ENCODE data around the gene SRD5A1.
"Not testable (repeated sequence)": the region's sequence is repeated elsewhere in the genome, so short reads cannot be mapped to it uniquely, and the experiment has no call there.

The SRD5A1 gene

DNA sequence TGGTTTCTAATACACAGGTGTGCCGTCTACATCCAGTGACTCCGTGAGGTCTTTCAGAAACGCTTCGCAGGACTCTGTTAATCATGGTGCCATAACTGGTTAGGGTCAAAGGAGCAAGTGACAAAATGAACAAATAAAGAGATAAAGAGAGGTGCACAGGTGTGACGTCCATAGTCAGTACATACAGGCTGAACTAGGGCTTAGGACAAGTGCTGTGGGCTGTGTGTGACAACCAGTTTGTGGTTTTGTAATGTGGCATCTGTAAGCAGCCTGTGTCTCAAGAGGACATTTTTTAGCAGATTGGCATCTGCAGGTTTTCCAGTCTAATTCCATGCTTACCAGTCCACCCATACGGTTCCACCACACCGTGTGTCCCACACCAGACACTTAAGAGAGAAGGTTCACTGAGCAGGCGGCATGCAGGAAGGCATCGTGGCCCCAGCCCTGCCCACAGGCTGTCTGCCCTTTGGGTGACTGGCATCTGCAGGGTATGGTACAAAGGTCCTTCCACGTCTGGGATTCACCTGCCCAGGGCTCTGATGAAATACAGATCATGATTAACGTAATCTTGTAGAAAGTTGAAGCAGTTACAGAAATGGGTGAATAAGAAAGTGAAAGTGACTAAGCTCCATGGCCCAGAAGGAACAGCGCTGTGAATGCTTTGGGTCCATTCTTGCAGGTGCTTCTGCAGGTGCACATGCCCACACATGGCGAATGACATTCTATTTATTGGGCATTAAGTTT is 26.9 kb downstream of the SRD5A1 start:
- H3K4me1 ChIP-seq (ENCODE audit: low read depth, poor library complexity, severe bottlenecking) = no peaks in the 10 kb centered on the region
- H4K20me1 ChIP-seq (ENCODE audit: insufficient read depth) = no peaks in the 10 kb centered on the region
- TF ChIP-seq, protein P1, sequence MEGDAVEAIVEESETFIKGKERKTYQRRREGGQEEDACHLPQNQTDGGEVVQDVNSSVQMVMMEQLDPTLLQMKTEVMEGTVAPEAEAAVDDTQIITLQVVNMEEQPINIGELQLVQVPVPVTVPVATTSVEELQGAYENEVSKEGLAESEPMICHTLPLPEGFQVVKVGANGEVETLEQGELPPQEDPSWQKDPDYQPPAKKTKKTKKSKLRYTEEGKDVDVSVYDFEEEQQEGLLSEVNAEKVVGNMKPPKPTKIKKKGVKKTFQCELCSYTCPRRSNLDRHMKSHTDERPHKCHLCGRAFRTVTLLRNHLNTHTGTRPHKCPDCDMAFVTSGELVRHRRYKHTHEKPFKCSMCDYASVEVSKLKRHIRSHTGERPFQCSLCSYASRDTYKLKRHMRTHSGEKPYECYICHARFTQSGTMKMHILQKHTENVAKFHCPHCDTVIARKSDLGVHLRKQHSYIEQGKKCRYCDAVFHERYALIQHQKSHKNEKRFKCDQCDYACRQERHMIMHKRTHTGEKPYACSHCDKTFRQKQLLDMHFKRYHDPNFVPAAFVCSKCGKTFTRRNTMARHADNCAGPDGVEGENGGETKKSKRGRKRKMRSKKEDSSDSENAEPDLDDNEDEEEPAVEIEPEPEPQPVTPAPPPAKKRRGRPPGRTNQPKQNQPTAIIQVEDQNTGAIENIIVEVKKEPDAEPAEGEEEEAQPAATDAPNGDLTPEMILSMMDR (conservative IDR thresholded peaks at IDR 0.05; ENCODE audit: low read depth, low read length) = no peak
- H3K79me2 ChIP-seq (ENCODE audit: insufficient read depth, low read depth) = no peaks in the 10 kb centered on the region
- H3K27ac ChIP-seq = no peak overlapping the region
- H3K27me3 ChIP-seq (ENCODE audit: insufficient read depth, low read depth) = no peaks in the 10 kb centered on the region
- no peak overlapping the region for H3K9ac ChIP-seq
- H3K36me3 ChIP-seq (ENCODE audit: insufficient read depth) = peaks cover 15% of the 10 kb centered on the region
- H2AFZ ChIP-seq (ENCODE audit: low read depth) = no peak overlapping the region
- H3K4me2 ChIP-seq = no peak overlapping the region
- no peak overlapping the region for H3K4me3 ChIP-seq (IDR thresholded peaks at IDR 0.05; ENCODE audit: insufficient read depth, low read depth, low read length)

DNA sequence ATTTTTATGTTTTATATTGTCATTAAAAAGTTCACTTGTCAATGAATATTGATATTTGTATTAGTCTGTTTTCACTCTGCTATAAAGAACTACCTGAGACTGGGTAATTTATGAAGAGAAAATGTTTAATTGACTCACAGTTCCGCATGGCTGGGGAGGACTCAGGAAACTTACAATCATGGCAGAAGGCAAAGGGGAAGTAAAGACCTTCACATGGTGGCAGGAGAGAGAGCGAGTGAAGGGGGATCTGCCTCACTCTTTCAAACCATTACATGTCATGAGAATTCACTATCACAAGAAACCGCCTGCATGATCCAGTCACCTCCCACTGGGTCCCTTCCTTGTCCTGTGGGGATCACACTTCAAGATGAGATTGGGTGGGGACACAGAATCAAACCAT is 27.4 kb downstream of the SRD5A1 start:
- no peak overlapping the region for H3K9ac ChIP-seq
- TF ChIP-seq, protein P1 (conservative IDR thresholded peaks at IDR 0.05; ENCODE audit: low read depth, low read length) = no peak
- H3K27me3 ChIP-seq (ENCODE audit: insufficient read depth, low read depth) = no peaks in the 10 kb centered on the region
- H4K20me1 ChIP-seq (ENCODE audit: insufficient read depth) = no peaks in the 10 kb centered on the region
- H3K27ac ChIP-seq = no peak overlapping the region
- H3K4me2 ChIP-seq = no peak overlapping the region
- H3K36me3 ChIP-seq (ENCODE audit: insufficient read depth) = peaks cover 10% of the 10 kb centered on the region
- H3K79me2 ChIP-seq (ENCODE audit: insufficient read depth, low read depth) = no peaks in the 10 kb centered on the region
- H2AFZ ChIP-seq (ENCODE audit: low read depth) = no peak overlapping the region
- H3K4me1 ChIP-seq (ENCODE audit: low read depth, poor library complexity, severe bottlenecking) = no peaks in the 10 kb centered on the region
- no peak overlapping the region for H3K4me3 ChIP-seq (IDR thresholded peaks at IDR 0.05; ENCODE audit: insufficient read depth, low read depth, low read length)

DNA sequence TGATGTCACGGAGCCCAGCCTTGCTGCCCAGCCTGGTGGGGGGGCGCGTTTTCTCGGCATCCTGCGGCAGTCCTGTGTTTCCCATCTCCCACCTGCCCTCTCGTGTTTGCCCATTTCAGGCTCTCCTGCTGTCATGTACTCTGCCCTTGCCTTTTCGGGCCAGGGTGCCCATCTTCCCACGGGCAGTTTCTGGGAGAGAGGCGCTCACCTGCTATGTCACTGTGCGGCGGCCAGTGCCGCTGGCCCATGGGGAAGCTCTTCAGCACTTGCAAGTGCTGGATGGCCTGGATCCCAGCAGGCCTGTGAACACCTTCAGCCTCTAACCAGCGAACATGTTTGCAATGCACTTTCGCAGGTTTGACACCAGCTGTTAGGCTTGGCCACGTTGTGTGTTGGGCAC is 33.5 kb downstream of the SRD5A1 start:
- H3K4me2 ChIP-seq = no peak overlapping the region
- H2AFZ ChIP-seq (ENCODE audit: low read depth) = no peak overlapping the region
- TF ChIP-seq, protein P1 (conservative IDR thresholded peaks at IDR 0.05; ENCODE audit: low read depth, low read length) = no peak

GRCh38 chr5:6667648-6668047 is 34.4 kb downstream of the SRD5A1 start:
- Histone ChIP-seq H3K27me3 (ENCODE audit: insufficient read depth, low read depth) (no peaks in the 10 kb centered on the region), H4K20me1 (ENCODE audit: insufficient read depth) (no peaks in the 10 kb centered on the region), H3K79me2 (ENCODE audit: insufficient read depth, low read depth) (no peaks in the 10 kb centered on the region), H3K4me1 (ENCODE audit: low read depth, poor library complexity, severe bottlenecking) (no peaks in the 10 kb centered on the region), H3K36me3 (ENCODE audit: insufficient read depth) (no peaks in the 10 kb centered on the region), H2AFZ (ENCODE audit: low read depth) (no peak overlapping the region), H3K27ac (no peak overlapping the region), H3K4me2 (no peak overlapping the region), H3K9ac (no peak overlapping the region), H3K4me3 (IDR thresholded peaks at IDR 0.05; ENCODE audit: insufficient read depth, low read depth, low read length) (no peak overlapping the region)
- TF ChIP-seq, protein P1 (conservative IDR thresholded peaks at IDR 0.05; ENCODE audit: low read depth, low read length) = no peak

More for the DNA sequence above, 33.5 kb downstream of the SRD5A1 start:
- no peak overlapping the region for H3K9ac ChIP-seq
- no peaks in the 10 kb centered on the region for H3K79me2 ChIP-seq (ENCODE audit: insufficient read depth, low read depth)
- H4K20me1 ChIP-seq (ENCODE audit: insufficient read depth) = no peaks in the 10 kb centered on the region
- H3K27ac ChIP-seq = no peak overlapping the region
- no peaks in the 10 kb centered on the region for H3K36me3 ChIP-seq (ENCODE audit: insufficient read depth)
- H3K27me3 ChIP-seq (ENCODE audit: insufficient read depth, low read depth) = no peaks in the 10 kb centered on the region
- no peak overlapping the region for H3K4me3 ChIP-seq (IDR thresholded peaks at IDR 0.05; ENCODE audit: insufficient read depth, low read depth, low read length)
- no peaks in the 10 kb centered on the region for H3K4me1 ChIP-seq (ENCODE audit: low read depth, poor library complexity, severe bottlenecking)

- not testable (repeated sequence) for H3K4me1 ChIP-seq (ENCODE audit: low read depth, poor library complexity, severe bottlenecking); H3K79me2 ChIP-seq (ENCODE audit: insufficient read depth, low read depth); H3K9ac ChIP-seq; H3K27me3 ChIP-seq (ENCODE audit: insufficient read depth, low read depth); H3K27ac ChIP-seq; H2AFZ ChIP-seq (ENCODE audit: low read depth); H4K20me1 ChIP-seq (ENCODE audit: insufficient read depth); H3K36me3 ChIP-seq (ENCODE audit: insufficient read depth); H3K4me3 ChIP-seq (IDR thresholded peaks at IDR 0.05; ENCODE audit: insufficient read depth, low read depth, low read length); H3K4me2 ChIP-seq
These were observed 35.5 kb downstream of the SRD5A1 start for GRCh38 chr5:6668717-6669116.
